Activated T-cell treated with anti-CD3 and anti-CD28 coated beads for 48 hours (primary cell): ENCODE data around the gene SMIM8.

ENCODE experiments used
- DNase-seq: peaks from one replicate; pipeline ENCODE4 v3.0.0-alpha.2; 2020; ENCODE audit warnings: low read depth

SMIM8 gene

GRCh38 chr6:87391334-87391733 lies 68.9 kb downstream of the SMIM8 start:
- DNase-seq: no peak
